ENCODE data around the gene RHBDL3. TPM values are rescaled to one million over a fixed set of nuclear protein-coding genes. Genes with fewer than 3 reads are reported as not detected.

RHBDL3 gene
- total RNA-seq = 0.10 to 0.27 TPM (median 0.25 TPM) in 3 replicates
- long read RNA-seq = 0 reads

GRCh38 chr17:32265192-32265923, at the start of gene RHBDL3:
Gene RHBDL3 (plus strand): TSS chr17:32265832. CDS start chr17:32266190, 358 bp downstream.
- no peak for DNase-seq (ENCODE audit: low spot score)
- H3K36me3 Mint-ChIP-seq (ENCODE audit: low read depth) = no peaks in the 10 kb centered on the region
- H3K27ac Mint-ChIP-seq (ENCODE audit: unreplicated experiment) = no peak within 1 kb of the TSS
- H3K4me1 Mint-ChIP-seq (ENCODE audit: low read depth) = peaks cover 24% of the 10 kb centered on the region
- H3K27me3 Mint-ChIP-seq (ENCODE audit: low read depth) = peaks cover 60% of the 10 kb centered on the region
- H3K9me3 Mint-ChIP-seq (ENCODE audit: low read depth) = no peaks in the 10 kb centered on the region
- no peak for TF ChIP-seq CTCF (IDR thresholded peaks at IDR 0.05)
- peak within 1 kb of the TSS; percentile 65 for H3K4me3 Mint-ChIP-seq (ENCODE audit: unreplicated experiment)

GRCh38 chr17:32222621-32223020, 43.0 kb upstream of the RHBDL3 start:
- DNase-seq (ENCODE audit: low spot score) = no peak
- Mint-ChIP-seq H3K27me3 (ENCODE audit: low read depth) (no peaks in the 10 kb centered on the region), H3K27ac (ENCODE audit: unreplicated experiment) (no peak overlapping the region), H3K36me3 (ENCODE audit: low read depth) (peaks cover 2% of the 10 kb centered on the region), H3K4me3 (ENCODE audit: unreplicated experiment) (no peak overlapping the region), H3K9me3 (ENCODE audit: low read depth) (no peaks in the 10 kb centered on the region), H3K4me1 (ENCODE audit: low read depth) (no peaks in the 10 kb centered on the region)
- TF ChIP-seq CTCF (IDR thresholded peaks at IDR 0.05) = no peak

- H3K27ac Mint-ChIP-seq (ENCODE audit: unreplicated experiment) = no peak overlapping the region
- no peak for TF ChIP-seq CTCF (IDR thresholded peaks at IDR 0.05)
- H3K36me3 Mint-ChIP-seq (ENCODE audit: low read depth) = peaks cover 2% of the 10 kb centered on the region
- no peaks in the 10 kb centered on the region for H3K9me3 Mint-ChIP-seq (ENCODE audit: low read depth)
- no peaks in the 10 kb centered on the region for H3K27me3 Mint-ChIP-seq (ENCODE audit: low read depth)
- no peak overlapping the region for H3K4me3 Mint-ChIP-seq (ENCODE audit: unreplicated experiment)
- no peak for DNase-seq (ENCODE audit: low spot score)
- H3K4me1 Mint-ChIP-seq (ENCODE audit: low read depth) = no peaks in the 10 kb centered on the region
Measured at GRCh38 chr17:32223703-32224102, 41.9 kb upstream of the RHBDL3 start.

- Mint-ChIP-seq H3K4me3 (ENCODE audit: unreplicated experiment) (no peak overlapping the region), H3K27me3 (ENCODE audit: low read depth) (no peaks in the 10 kb centered on the region)
Measured at GRCh38 chr17:32226886-32227285, 38.7 kb upstream of the RHBDL3 start.

GRCh38 chr17:32227910-32228309, 37.7 kb upstream of the RHBDL3 start:
- Mint-ChIP-seq H3K9me3 (ENCODE audit: low read depth) (no peaks in the 10 kb centered on the region), H3K4me1 (ENCODE audit: low read depth) (no peaks in the 10 kb centered on the region), H3K27me3 (ENCODE audit: low read depth) (no peaks in the 10 kb centered on the region), H3K27ac (ENCODE audit: unreplicated experiment) (no peak overlapping the region), H3K36me3 (ENCODE audit: low read depth) (peaks cover 2% of the 10 kb centered on the region), H3K4me3 (ENCODE audit: unreplicated experiment) (no peak overlapping the region)
- TF ChIP-seq CTCF (IDR thresholded peaks at IDR 0.05) = no peak
- DNase-seq (ENCODE audit: low spot score) = no peak

More at GRCh38 chr17:32226886-32227285, 38.7 kb upstream of the RHBDL3 start:
- Mint-ChIP-seq H3K36me3 (ENCODE audit: low read depth) (peaks cover 2% of the 10 kb centered on the region), H3K4me1 (ENCODE audit: low read depth) (no peaks in the 10 kb centered on the region), H3K9me3 (ENCODE audit: low read depth) (no peaks in the 10 kb centered on the region), H3K27ac (ENCODE audit: unreplicated experiment) (no peak overlapping the region)
- no peak for TF ChIP-seq CTCF (IDR thresholded peaks at IDR 0.05)
- DNase-seq (ENCODE audit: low spot score) = no peak

All from chondrocyte (in vitro differentiated cells).